KMS-11 (cell line): Measurements from ENCODE around the gene TNFRSF21.
"Not testable (repeated sequence)": the region's sequence is repeated elsewhere in the genome, so short reads cannot be mapped to it uniquely, and the experiment has no call there.

Source experiments
- H2AFZ ChIP-seq: fragments of 200-600 bp; sonication (generic); 2 replicates; pipeline ENCODE4 v1.6.1; 2016; ENCODE audit warnings: antibody characterized with exemption, mixed run types, low read depth
- H3K27ac ChIP-seq: fragments of 200-600 bp; sonication (generic); 2 replicates; pipeline ENCODE4 v1.6.1; 2016; ENCODE audit warnings: mild to moderate bottlenecking, mixed run types
- H3K27me3 ChIP-seq: fragments of 200-600 bp; sonication (generic); 2 replicates; pipeline ENCODE4 v1.6.1; 2017; ENCODE audit warnings: mild to moderate bottlenecking, low read depth, mixed run types, moderate library complexity; ENCODE audit not compliant: insufficient read depth
- H3K36me3 ChIP-seq: fragments of 200-600 bp; sonication (generic); 2 replicates; pipeline ENCODE4 v1.6.1; 2017; ENCODE audit warnings: mild to moderate bottlenecking, mixed run types; ENCODE audit not compliant: insufficient read depth
- H3K4me1 ChIP-seq: fragments of 200-600 bp; sonication (generic); 2 replicates; pipeline ENCODE4 v1.6.1; 2016; ENCODE audit warnings: mild to moderate bottlenecking, low read depth, mixed run types; ENCODE audit not compliant: poor library complexity, severe bottlenecking
- H3K4me2 ChIP-seq: fragments of 200-600 bp; sonication (generic); 2 replicates; pipeline ENCODE4 v1.7.0; 2016; ENCODE audit warnings: mild to moderate bottlenecking, mixed run types
- H3K4me3 ChIP-seq: fragments of 200-600 bp; sonication (generic); IDR thresholded peaks from 2 replicates; pipeline ENCODE4 v1.6.1; 2017; ENCODE audit warnings: low read depth, low read length, mixed read lengths; ENCODE audit not compliant: insufficient read depth
- H3K79me2 ChIP-seq: fragments of 200-600 bp; sonication (generic); 2 replicates; pipeline ENCODE4 v1.6.1; 2016; ENCODE audit warnings: low read depth, mixed run types; ENCODE audit not compliant: insufficient read depth
- H3K9ac ChIP-seq: fragments of 200-600 bp; sonication (generic); 2 replicates; pipeline ENCODE4 v1.6.1; 2016; ENCODE audit warnings: mild to moderate bottlenecking, mixed run types
- H4K20me1 ChIP-seq: fragments of 200-600 bp; sonication (generic); 2 replicates; pipeline ENCODE4 v1.6.1; 2016; ENCODE audit warnings: mild to moderate bottlenecking, mixed run types; ENCODE audit not compliant: insufficient read depth
- CTCF ChIP-seq: fragments of 200-600 bp; sonication (generic); conservative IDR thresholded peaks from 2 replicates; pipeline ENCODE4 v1.6.1; 2017; ENCODE audit warnings: low read depth, mild to moderate bottlenecking, antibody characterized with exemption, low read length, moderate library complexity, mixed read lengths

Gene TNFRSF21

GRCh38 chr6:47230579-47230978 lies 79.1 kb downstream of the TNFRSF21 start:
- Histone ChIP-seq H3K4me1 (no peaks in the 10 kb centered on the region), H4K20me1 (no peaks in the 10 kb centered on the region), H2AFZ (no peak overlapping the region), H3K79me2 (no peaks in the 10 kb centered on the region), H3K27me3 (no peaks in the 10 kb centered on the region), H3K27ac (no peak overlapping the region), H3K4me3 (no peak overlapping the region), H3K9ac (no peak overlapping the region), H3K4me2 (no peak overlapping the region), H3K36me3 (no peaks in the 10 kb centered on the region)
- no peak for TF ChIP-seq CTCF

- no peaks in the 10 kb centered on the region for H3K4me1 ChIP-seq
- H3K36me3 ChIP-seq, result no peaks in the 10 kb centered on the region
- H3K27me3 ChIP-seq, result no peaks in the 10 kb centered on the region
- H2AFZ ChIP-seq, result no peak overlapping the region
- no peaks in the 10 kb centered on the region for H4K20me1 ChIP-seq
- no peak for TF ChIP-seq CTCF
- no peak overlapping the region for H3K4me3 ChIP-seq
- H3K27ac ChIP-seq, result no peak overlapping the region
- no peak overlapping the region for H3K9ac ChIP-seq
- no peaks in the 10 kb centered on the region for H3K79me2 ChIP-seq
- H3K4me2 ChIP-seq, result no peak overlapping the region
Measured at GRCh38 chr6:47229255-47229654, 80.5 kb downstream of the TNFRSF21 start.

- H3K4me2 ChIP-seq, H3K36me3 ChIP-seq, H4K20me1 ChIP-seq, H3K4me1 ChIP-seq, H2AFZ ChIP-seq, H3K27ac ChIP-seq, H3K27me3 ChIP-seq, H3K79me2 ChIP-seq, H3K4me3 ChIP-seq, H3K9ac ChIP-seq: not testable (repeated sequence)
Measured at GRCh38 chr6:47228093-47228492, 81.6 kb downstream of the TNFRSF21 start.

- not testable (repeated sequence) for H3K36me3 ChIP-seq, H3K4me2 ChIP-seq, H3K4me1 ChIP-seq, H3K4me3 ChIP-seq, H2AFZ ChIP-seq, H3K27ac ChIP-seq, H3K79me2 ChIP-seq, H4K20me1 ChIP-seq, H3K9ac ChIP-seq, H3K27me3 ChIP-seq
Measured at GRCh38 chr6:47223251-47223650, 86.5 kb downstream of the TNFRSF21 start.

- Histone ChIP-seq H3K4me1 (no peaks in the 10 kb centered on the region), H3K36me3 (no peaks in the 10 kb centered on the region), H3K27me3 (no peaks in the 10 kb centered on the region), H3K9ac (no peak overlapping the region), H2AFZ (no peak overlapping the region), H3K4me3 (no peak overlapping the region), H3K79me2 (no peaks in the 10 kb centered on the region), H3K27ac (no peak overlapping the region), H3K4me2 (no peak overlapping the region), H4K20me1 (no peaks in the 10 kb centered on the region)
- no peak for TF ChIP-seq CTCF
Measured at GRCh38 chr6:47221565-47221964, 88.1 kb downstream of the TNFRSF21 start.
